KMS-11 (cell line): Measurements from ENCODE around the gene GGT6.

Experiments used
- H2AFZ ChIP-seq: fragments of 200-600 bp; sonication (generic); 2 replicates; pipeline ENCODE4 v1.6.1; 2016; ENCODE audit warnings: antibody characterized with exemption, mixed run types, low read depth
- H3K27ac ChIP-seq: fragments of 200-600 bp; sonication (generic); 2 replicates; pipeline ENCODE4 v1.6.1; 2016; ENCODE audit warnings: mild to moderate bottlenecking, mixed run types
- H3K27me3 ChIP-seq: fragments of 200-600 bp; sonication (generic); 2 replicates; pipeline ENCODE4 v1.6.1; 2017; ENCODE audit warnings: mild to moderate bottlenecking, low read depth, mixed run types, moderate library complexity; ENCODE audit not compliant: insufficient read depth
- H3K36me3 ChIP-seq: fragments of 200-600 bp; sonication (generic); 2 replicates; pipeline ENCODE4 v1.6.1; 2017; ENCODE audit warnings: mild to moderate bottlenecking, mixed run types; ENCODE audit not compliant: insufficient read depth
- H3K4me1 ChIP-seq: fragments of 200-600 bp; sonication (generic); 2 replicates; pipeline ENCODE4 v1.6.1; 2016; ENCODE audit warnings: mild to moderate bottlenecking, low read depth, mixed run types; ENCODE audit not compliant: poor library complexity, severe bottlenecking
- H3K4me2 ChIP-seq: fragments of 200-600 bp; sonication (generic); 2 replicates; pipeline ENCODE4 v1.7.0; 2016; ENCODE audit warnings: mild to moderate bottlenecking, mixed run types
- H3K4me3 ChIP-seq: fragments of 200-600 bp; sonication (generic); IDR thresholded peaks from 2 replicates; pipeline ENCODE4 v1.6.1; 2017; ENCODE audit warnings: low read depth, low read length, mixed read lengths; ENCODE audit not compliant: insufficient read depth
- H3K79me2 ChIP-seq: fragments of 200-600 bp; sonication (generic); 2 replicates; pipeline ENCODE4 v1.6.1; 2016; ENCODE audit warnings: low read depth, mixed run types; ENCODE audit not compliant: insufficient read depth
- H3K9ac ChIP-seq: fragments of 200-600 bp; sonication (generic); 2 replicates; pipeline ENCODE4 v1.6.1; 2016; ENCODE audit warnings: mild to moderate bottlenecking, mixed run types
- H4K20me1 ChIP-seq: fragments of 200-600 bp; sonication (generic); 2 replicates; pipeline ENCODE4 v1.6.1; 2016; ENCODE audit warnings: mild to moderate bottlenecking, mixed run types; ENCODE audit not compliant: insufficient read depth
- TF ChIP-seq, protein P1 (sequence below): fragments of 200-600 bp; sonication (generic); conservative IDR thresholded peaks from 2 replicates; pipeline ENCODE4 v1.6.1; 2017; ENCODE audit warnings: low read depth, mild to moderate bottlenecking, antibody characterized with exemption, low read length, moderate library complexity, mixed read lengths

Gene GGT6

DNA sequence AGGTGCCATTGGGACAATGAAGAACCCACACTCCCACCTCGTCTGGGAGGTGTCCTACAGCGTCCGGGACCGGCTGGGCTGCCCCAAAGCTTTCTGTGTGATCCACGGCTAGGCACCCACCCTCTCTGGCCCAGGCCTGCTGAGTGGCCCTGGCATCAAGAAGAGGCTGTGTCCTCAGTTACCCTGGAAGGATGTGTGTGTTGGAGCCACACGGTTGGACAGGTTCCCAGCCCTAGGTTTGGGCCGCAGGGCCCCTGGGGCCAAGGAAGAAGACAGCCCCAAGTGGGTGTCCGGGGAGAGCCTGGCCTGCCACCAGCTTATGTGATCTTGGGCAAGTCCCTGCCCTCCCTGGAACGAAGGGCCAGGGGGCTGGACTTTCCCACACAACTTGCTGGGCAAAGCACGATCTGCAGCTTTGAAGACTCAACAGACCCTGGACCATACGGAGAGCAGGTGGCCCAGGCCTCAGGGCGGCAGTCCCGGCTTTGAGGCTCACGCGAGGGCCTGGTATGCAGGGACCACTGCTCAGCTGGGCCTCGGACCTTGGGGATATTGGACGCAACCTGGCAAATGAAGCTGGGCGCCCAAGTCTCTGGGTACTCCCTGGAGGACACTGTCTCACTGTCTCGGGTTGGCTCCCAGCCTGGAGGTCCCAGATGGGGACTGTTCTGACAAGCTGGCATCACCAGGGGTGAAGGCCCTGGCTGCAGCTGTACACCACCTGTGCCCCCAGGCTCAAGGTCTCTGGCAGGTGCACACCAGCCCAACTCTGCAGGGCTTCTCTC, 22.7 kb downstream of the GGT6 start:
- no peaks in the 10 kb centered on the region for H3K36me3 ChIP-seq
- H3K27ac ChIP-seq = no peak overlapping the region
- H3K9ac ChIP-seq = no peak overlapping the region
- H3K27me3 ChIP-seq = no peaks in the 10 kb centered on the region; the same call in 1 of the 2 replicates
- H3K79me2 ChIP-seq = no peaks in the 10 kb centered on the region
- no peaks in the 10 kb centered on the region for H3K4me1 ChIP-seq
- H3K4me2 ChIP-seq = no peak overlapping the region
- no peak overlapping the region for H2AFZ ChIP-seq
- H3K4me3 ChIP-seq = no peak overlapping the region
- H4K20me1 ChIP-seq = no peaks in the 10 kb centered on the region
- TF ChIP-seq, protein P1, sequence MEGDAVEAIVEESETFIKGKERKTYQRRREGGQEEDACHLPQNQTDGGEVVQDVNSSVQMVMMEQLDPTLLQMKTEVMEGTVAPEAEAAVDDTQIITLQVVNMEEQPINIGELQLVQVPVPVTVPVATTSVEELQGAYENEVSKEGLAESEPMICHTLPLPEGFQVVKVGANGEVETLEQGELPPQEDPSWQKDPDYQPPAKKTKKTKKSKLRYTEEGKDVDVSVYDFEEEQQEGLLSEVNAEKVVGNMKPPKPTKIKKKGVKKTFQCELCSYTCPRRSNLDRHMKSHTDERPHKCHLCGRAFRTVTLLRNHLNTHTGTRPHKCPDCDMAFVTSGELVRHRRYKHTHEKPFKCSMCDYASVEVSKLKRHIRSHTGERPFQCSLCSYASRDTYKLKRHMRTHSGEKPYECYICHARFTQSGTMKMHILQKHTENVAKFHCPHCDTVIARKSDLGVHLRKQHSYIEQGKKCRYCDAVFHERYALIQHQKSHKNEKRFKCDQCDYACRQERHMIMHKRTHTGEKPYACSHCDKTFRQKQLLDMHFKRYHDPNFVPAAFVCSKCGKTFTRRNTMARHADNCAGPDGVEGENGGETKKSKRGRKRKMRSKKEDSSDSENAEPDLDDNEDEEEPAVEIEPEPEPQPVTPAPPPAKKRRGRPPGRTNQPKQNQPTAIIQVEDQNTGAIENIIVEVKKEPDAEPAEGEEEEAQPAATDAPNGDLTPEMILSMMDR = no peak

DNA sequence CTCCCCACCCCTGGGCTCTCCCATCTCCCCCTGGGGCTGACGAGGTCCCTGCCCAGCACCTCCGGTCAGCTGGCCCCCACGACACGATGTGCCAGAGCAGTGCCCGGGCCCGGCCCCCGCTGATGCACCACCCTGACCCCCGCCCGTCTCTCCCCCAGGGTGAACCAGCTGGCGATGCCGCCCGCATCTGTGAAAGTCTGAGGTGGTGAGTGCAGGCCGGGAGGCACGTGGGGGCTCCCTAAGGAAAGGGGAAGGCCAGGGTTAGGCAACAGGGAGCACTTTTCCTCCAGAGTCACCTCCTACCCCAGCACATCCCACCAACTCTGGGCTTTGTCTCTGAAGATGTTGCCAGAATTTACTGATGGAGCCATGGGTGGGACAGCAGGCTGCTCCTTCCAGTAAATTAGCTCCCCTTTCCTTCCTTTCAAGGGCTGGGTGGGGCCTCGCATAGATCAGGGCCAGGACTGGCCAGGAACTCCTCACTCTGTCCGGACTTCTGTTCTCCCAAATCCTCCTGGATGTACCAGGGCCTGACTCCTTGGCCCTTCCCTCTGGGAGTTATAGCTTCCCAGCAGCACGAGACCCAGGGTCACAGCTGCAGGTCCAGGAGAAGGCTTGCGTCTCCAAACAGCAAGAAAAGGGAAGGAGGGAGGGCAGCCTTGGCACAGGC, 23.5 kb downstream of the GGT6 start:
- H3K4me3 ChIP-seq = no peak overlapping the region
- no peaks in the 10 kb centered on the region for H3K79me2 ChIP-seq
- no peak overlapping the region for H3K27ac ChIP-seq
- H3K36me3 ChIP-seq = no peaks in the 10 kb centered on the region
- H3K4me1 ChIP-seq = no peaks in the 10 kb centered on the region
- H4K20me1 ChIP-seq = no peaks in the 10 kb centered on the region
- H2AFZ ChIP-seq = no peak overlapping the region
- peaks cover 4% of the 10 kb centered on the region; the same call in 1 of the 2 replicates for H3K27me3 ChIP-seq
- no peak overlapping the region for H3K9ac ChIP-seq
- H3K4me2 ChIP-seq = no peak overlapping the region
- TF ChIP-seq, protein P1 = no peak

DNA sequence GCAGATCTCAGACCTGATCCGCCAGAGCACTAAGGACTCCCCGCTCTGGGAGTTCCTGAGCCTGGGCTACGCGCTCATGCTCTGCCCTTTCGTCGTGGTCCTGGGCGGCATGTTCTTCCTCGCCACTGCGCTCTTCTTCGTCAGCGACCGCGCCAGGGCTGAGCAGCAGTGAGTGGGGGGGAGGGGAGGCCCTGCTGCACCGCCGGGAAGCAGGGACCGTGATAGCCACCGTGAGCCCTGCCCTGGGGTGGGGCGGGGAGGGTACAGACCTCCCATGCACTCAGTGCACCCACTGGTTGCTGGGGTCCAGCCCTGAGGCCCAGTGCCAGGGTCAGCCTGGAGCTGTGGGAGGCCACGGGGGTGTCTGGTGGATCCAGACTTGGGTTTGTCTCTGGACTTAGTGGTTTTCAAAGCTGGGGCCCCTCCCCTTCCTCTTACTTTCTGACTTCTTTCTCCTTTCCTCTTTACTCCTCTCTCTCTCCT, 24.1 kb downstream of the GGT6 start:
- Histone ChIP-seq H3K9ac (no peak overlapping the region), H3K36me3 (no peaks in the 10 kb centered on the region), H4K20me1 (no peaks in the 10 kb centered on the region), H2AFZ (no peak overlapping the region), H3K27ac (no peak overlapping the region), H3K4me2 (no peak overlapping the region), H3K79me2 (no peaks in the 10 kb centered on the region), H3K27me3 (peaks cover 8% of the 10 kb centered on the region; the same call in 1 of the 2 replicates), H3K4me3 (no peak overlapping the region), H3K4me1 (no peaks in the 10 kb centered on the region)
- TF ChIP-seq, protein P1 = no peak

DNA sequence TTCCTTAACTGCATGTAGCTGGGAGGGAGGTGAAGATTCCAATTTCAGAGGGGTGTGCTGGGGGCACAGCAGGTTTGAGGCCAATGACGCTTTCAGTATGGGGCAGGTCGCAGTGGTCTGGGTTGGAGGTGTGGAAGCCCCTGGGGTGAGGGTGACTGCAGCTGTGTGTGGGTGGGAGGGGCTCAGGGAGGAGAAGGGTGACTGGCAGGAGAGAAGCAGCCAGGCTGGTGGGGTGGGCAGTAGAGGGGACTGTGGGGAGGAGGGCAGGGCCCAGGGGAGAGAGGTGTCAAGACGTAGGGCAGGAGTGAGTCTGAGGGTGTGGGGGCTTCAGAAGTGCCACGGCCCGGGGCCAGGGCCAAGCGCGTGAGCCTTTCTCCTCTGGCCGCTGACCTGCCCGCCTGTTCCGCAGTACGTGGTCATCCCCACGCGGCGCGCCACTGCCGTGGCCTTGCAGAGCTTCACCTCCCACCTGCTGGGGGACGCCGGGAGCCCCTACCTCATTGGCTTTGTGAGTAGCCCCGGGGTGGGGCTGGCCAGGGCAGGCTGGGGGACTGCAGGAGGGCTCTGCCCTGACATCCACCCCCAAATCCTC, 24.6 kb downstream of the GGT6 start:
- Histone ChIP-seq H3K36me3 (no peaks in the 10 kb centered on the region), H3K27me3 (peaks cover 11% of the 10 kb centered on the region; the same call in 1 of the 2 replicates), H3K79me2 (no peaks in the 10 kb centered on the region), H3K4me3 (no peak overlapping the region), H3K4me1 (no peaks in the 10 kb centered on the region), H3K9ac (no peak overlapping the region), H3K27ac (no peak overlapping the region), H3K4me2 (no peak overlapping the region), H4K20me1 (no peaks in the 10 kb centered on the region), H2AFZ (no peak overlapping the region)
- TF ChIP-seq, protein P1 = no peak
